Right renal cortex interstitium (tissue), 3 donors: Measurements from ENCODE around the gene LILRB2. TPM values are rescaled to one million over a fixed set of nuclear protein-coding genes. Genes with fewer than 3 reads are reported as not detected.
"Not testable (repeated sequence)": the region's sequence is repeated elsewhere in the genome, so short reads cannot be mapped to it uniquely, and the experiment has no call there.

Source experiments
- DNase-seq, 3 donors: peaks; one replicate each; pipeline ENCODE4 v3.0.0-alpha.2; 2013; ENCODE audit warnings: low read depth in 3 of 3, low spot score in 2 of 3
- polyA plus RNA-seq, 3 donors: library from polyadenylated mRNA; unstranded; fragments of 120-200 nt; gene quantifications; one replicate each; pipeline ENCODE4 v1.2.1, GENCODE V29; 2013; ENCODE audit not compliant: insufficient read length in 3 of 3

LILRB2 gene
- polyA plus RNA-seq, 3 donors, result 0.85 to 1.2 (median 1.1) TPM

DNA sequence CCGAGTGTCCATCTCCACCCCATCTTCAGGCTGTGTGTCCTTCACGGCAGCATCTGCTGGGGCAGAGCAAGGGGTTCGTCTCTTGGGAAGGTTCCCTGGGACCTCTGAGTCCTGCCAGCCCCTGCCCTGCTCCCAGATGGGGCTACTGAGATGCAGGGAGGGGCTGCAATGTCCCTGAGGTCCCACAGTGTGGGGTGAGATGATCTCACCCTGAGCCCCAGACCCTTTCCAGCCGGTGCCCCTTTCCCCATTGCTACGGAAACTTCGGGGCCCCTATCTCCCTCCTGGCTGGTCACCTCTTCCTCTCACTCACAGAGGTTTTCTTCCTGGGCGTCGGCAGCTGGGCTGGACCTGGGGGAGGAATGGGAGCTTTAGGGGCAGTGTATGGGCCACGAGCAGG lies 5.0 kb downstream of the LILRB2 start:
- DNase-seq, result no peak

DNA sequence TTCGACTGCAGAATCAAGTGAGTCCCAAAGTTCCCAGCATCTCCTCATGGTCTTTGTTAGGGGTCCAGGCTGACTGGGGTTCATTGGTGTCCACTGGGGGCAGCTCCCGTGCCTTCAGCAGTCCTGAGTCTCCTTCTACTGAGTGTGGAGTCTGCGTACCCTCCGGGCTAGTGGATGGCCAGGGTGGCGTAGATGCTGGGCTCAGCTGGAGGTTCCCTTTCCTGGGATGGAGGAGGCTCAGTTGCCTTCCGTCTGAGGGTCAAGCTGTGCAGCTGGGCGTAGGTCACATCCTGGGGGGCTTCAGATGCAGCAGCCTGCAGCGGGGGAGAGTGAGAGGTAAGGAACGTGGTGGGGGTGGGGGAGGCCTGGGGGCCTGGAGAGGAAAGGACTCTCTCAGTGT lies 6.4 kb downstream of the LILRB2 start:
- not testable (repeated sequence) for DNase-seq

DNA sequence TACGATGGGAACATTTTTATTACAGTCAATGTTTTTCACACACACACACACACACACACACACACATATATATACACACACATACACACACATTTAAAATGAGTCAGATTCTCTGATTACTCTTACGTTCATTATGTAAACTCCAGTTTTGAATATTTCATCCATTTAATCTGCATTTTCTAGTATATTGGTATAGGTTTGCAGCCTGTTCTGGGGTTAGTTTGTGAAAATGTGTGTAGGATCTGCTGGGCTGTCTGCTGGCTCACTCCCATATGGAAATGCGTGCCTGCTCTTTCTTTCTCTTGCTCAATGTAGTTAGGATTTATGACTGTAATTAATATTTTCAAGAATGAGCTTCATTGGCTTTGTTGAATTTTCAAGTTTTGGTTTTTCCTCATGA lies 7.1 kb downstream of the LILRB2 start:
- DNase-seq, result no peak

DNA sequence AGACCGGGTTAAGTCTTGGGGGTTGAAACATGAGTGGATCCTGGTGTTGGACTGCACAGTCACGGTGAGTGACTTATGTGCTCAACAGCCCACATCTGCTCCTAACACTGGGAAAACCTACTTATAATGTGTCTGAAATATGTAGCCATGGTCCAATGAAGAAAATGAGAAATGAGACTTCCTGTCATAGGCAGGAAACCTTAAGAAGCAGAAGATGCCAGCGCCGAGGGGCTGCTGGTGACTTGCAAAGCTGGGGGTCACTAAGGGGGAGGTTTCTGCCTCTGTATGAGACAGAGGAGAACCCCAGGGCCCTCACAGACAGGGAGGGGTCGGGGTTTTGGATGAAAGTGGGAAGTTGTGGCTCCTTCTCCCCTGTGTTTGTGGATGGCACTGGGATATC lies 8.7 kb downstream of the LILRB2 start:
- not testable (repeated sequence) for DNase-seq

DNA sequence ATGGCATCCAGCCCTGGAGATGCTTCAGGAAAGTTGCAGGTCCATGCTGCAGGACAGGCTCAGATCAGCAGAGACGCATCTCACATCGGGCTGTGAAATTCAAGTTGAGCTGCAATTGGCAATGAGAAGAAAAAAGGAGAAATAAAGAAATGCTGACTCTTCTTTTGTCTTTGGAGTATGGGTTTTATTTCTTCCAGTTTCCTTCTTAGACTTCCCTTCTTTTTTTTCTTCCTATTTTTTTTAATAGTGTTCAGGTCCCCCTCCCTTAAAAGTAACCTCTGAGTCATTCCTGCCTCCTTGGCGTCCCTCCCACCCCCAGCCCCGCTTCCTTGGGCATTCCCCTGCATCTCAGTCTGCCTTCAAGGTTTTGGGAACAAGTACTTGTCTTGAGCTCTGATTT lies 9.3 kb downstream of the LILRB2 start:
- not testable (repeated sequence) for DNase-seq

DNA sequence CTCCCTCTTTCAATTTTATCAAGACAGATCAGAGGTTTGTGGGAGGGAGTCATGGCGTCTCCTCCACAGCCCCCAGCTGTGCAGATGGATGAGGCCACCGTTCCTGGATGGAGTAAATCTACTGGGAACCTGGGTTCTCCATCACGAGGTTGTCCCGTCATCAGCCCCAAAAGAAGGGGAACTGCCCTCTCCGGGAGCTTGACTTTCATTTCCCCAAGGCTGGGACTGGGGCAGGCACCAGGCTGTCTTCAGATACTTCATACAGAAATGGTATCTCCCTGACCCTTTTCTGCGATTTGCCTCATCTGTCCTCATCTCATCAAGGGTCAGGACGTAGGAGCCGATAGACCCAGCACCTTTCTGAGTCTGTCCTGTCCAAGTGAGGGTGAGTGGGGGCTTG lies 9.8 kb downstream of the LILRB2 start:
- no peak for DNase-seq

DNA sequence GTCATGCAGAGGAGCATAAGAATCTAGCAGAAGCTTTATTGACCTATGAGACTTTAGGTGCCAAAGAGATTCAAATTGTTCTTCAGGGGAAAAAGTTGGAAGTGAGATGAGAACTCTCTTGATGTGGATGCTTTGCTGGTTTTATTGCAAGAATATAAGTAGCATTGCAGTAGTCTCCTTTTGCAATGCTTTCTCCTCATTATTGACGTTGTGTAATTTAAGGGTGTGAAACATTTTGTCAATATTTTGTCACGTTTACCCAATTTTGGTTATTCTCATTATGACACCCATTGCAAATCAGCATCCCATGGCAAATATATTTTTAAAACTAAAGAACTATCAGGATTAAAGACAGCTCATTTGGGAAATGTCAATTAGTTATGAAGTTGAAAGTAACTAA lies 12.0 kb downstream of the LILRB2 start:
- no peak for DNase-seq

DNA sequence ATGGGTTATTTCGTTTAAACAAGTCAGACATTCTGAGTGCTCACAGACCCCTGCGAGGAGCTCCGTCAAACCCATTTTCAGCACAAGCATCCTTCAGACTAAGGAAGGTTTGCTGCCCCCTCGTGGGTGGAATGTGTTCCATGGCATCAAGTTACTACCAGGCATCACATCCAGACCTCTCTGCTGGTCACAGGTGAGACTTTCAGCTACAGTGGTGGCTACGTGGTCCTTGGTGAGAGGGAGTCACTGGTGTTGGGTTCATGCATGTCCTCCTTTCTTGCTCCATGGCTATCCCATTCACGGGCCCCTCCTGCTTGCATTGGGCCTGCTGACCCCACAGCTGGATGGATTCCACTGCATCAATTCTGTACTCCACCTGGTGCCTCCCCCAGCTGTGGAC lies 14.8 kb downstream of the LILRB2 start:
- peak; percentile 54 to 81 (median 81) for DNase-seq

DNA sequence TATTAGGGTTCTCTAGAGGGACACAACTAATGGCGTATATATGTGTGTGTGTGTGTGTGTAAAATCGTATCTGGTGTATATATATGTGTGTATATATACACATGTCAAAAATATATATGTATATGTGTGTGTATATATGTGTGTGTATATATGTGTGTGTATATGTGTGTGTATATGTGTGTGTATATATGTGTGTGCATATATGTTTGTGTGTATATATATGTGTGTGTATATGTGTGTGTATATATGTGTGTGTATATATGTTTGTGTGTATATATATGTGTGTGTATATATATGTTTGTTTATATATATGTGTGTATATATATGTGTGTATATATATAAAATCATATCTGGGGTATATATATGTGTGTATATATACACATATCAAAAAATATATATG lies 18.4 kb downstream of the LILRB2 start:
- no peak for DNase-seq

DNA sequence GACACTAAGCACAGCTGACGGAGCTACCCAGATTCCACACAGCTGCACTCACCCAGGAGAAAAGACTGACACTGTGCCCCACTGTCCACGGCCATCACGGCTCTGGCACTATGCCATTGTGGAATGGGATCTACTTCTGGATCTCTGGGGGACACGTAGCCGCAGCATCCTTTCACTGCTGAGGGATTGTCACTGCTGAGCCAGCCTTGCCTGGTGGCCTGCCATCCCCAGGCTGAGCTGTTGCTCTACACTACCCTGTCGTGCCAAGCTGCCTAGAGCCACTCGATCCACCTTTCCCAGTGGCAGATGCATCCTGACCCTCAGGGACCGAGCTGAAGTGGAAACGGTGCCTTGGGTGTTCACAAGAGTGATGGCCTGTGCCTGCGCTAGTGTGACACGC lies 18.8 kb downstream of the LILRB2 start:
- DNase-seq, result no peak

DNA sequence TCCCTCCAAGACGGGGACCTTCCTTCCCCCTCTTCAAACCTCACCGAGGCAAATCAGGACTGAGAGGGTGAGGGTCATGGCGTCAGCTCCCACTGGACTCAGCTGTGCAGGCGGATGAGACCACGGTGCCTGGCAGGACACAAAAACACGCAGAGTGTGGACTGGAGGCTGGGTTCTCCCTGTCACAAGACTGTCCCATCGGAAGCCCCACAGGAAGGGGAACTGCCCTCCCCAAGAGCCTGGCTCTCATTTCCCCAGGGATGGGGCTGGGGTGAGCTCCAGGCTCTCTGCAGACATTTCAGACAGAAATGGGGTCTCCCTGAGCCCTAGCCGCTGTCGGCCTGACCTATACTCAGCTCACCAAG lies 23.8 kb downstream of the LILRB2 start, which contains the start of gene LILRB5:
LILRB5 (minus strand) TSS at position 158 of the 365 bp plus-strand sequence; CDS start at position 78, 80 bp downstream.
- DNase-seq, result no peak

DNA sequence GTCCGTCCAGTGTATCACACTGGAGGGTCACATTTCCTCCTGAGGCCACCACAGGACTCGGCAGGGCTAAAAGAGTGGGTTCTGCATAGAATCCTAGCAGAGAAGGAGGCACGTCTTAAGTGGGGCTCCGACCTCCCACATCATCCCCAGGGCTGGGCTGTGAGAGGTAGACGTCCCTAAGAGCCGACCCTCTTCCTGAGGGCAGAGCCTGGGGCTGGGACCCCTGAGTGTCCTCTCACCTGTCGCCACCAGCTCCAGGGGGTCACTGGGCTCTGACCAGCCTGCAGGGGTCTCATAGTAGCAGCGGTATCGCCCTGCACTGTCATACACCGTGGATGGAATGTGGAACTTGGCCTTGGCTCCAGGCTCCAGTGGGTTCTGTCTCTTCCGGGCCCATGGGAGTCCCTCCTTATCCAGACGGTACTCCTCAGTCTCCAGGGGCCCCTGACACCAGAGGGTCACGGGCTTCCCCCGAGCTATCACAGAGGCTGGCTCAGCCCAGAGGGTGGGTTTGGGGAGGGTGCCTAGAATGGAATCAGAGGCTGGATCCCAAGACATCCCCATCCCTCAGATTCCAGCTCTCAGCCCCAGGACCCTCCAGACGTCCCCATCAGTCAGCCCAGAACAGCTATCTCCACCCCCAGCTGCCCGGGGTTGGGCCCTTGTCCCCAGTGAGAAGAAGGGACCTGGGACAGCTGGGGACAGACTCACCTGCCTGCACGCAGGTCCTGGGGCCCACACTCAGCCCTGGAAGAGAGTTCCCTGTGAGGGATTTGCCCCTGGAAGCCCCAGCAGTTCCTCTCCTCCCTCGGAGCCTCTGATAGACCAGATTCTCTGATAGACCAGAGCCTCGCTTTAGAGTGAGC lies 24.4 kb downstream of the LILRB2 start:
- DNase-seq, result no peak

DNA sequence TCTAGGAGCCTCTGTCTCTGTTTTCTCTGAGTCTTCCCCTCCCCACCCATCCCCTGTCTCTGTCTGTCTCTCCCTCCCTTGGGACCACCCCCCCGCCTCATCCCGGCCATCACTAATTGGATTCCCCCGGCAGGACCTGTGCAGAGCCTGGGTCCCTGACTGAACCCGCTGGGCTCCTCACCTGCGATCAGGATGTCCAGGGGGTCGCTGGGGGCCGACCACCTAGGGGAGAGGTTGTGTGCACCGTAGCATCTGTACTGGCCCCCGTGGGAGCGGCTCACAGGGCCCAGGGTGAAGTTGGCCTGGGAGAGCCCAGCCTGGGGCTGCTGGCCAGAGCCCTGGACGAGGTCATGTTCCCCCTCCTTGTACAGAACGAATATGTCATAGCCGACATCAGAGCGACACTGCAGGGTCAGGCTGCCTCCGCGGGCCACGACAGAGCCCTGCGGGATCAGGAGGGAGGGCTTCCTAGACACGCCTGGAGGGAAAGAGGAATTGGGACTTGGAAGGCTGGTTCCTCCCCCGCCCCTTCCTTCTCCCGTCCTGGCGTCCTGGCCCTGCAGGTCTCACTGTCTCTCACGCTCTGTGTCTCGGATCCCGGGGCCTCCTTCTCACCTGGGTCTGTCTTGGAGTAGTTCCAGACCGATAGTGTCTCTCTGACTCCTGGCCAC lies 25.7 kb downstream of the LILRB2 start:
- no peak for DNase-seq

DNA sequence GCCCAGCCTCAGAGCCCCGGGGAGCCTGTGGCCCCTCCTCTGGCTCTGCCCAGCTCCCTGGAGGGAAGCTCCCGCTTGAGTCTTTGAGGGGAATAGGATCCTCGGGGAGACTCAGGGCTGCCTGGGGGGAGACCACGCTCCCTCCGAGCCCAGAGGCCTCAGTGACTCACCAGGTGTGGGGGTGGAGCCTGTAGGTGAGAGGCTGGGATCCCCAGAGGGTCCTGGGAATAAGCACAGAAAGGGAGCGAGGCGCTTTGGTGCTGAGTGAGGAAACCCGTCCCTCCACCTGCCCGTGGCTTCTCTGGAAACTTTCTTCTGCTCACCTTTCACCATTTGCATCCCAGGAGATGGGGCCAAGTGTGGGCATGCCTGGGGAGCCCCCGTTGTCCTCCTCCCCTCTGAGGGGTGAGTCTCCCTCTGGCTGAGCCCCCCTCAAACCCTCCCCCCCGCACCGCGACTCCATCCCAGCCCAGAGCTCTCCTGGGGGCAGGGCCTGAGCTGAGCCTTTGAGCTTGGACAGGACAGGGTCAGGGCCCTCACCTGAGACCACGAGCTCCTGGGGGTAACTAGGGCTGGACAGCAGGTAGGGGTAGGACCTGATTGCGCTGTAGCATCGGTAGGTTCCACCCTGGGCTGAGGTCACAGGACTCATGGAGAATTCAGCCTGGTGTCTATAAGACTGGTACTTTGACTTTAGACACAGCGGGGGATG lies 26.6 kb downstream of the LILRB2 start:
- no peak for DNase-seq

DNA sequence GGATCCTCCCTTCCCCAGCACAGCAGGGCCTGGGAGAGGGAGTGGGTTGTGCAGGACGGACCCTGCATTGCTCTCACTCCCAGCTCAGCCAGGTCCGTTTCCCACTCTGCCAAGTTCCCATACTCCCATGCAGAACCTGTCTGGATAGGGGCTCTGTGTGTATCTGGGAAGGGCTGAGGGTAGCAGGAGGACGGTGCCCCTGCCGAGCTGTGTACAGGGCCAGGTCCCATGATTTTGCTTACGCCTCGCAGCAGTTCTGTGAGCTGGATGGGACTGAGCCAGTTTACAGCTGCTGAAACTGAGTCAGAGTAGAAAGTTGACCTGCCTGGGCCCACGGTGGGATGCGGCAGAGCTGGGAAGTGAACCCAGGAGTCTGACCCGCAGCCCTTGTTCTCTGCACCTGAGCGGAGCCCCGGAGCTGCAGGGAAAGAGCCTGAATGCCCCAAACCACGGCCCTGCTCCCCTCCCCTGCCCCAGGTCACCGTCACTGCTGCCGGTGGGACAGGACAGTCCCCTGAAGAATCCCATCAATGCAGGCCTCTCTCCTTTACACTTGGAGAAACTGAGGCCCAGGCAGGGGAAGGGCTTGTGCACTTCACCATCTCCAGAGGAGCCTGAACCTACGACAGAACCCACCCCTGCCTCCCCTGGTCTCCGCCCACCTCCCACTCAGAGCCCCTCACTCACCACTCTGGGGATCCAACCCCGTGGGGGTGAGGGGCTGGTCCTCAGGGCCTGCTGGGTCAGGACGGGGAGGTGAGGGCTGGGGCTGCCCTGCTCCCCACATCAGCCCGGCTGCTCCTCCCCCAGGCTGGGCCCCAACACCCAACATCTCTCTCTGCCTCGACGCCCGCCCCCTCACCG lies 27.3 kb downstream of the LILRB2 start:
- DNase-seq, result no peak

DNA sequence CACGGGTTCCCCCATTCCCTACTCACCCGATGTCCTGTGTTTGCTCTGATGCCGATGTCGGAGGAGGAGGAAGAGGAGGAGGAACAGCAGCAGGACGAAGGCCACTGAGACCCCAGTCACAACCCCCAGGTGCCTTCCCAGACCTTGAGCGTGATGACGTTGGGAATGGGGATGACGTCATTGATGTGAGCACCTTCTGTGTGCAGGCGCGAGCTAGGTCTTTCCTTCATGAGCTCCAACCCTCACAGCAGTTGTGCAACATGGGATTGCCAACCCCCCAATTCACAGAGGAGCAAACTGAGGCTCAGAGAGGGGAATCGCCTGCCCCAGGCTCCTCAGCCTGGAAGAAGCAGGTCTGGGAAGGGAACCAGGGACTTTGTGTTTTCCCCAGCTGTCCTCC lies 28.1 kb downstream of the LILRB2 start:
- DNase-seq, result no peak

DNA sequence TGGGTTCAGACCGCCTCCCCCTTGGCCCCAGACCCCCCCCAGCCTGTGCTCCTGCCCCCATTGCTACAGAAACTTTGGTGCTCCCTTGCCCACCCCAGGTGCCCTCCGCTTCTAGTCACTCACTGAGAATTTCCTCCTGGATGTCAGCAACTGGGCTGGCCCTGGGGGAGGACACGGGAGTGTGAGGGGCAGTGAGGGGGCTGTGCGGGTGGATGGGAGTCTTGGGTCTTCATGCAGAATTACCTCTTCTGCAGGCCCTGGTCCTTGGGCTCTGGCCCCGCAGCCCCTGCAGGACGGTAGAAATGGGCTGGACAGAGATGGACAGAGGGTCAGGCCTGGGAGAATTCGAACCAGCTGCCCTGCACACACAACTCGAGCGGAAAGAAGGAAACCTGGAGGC lies 28.7 kb downstream of the LILRB2 start:
- no peak for DNase-seq

DNA sequence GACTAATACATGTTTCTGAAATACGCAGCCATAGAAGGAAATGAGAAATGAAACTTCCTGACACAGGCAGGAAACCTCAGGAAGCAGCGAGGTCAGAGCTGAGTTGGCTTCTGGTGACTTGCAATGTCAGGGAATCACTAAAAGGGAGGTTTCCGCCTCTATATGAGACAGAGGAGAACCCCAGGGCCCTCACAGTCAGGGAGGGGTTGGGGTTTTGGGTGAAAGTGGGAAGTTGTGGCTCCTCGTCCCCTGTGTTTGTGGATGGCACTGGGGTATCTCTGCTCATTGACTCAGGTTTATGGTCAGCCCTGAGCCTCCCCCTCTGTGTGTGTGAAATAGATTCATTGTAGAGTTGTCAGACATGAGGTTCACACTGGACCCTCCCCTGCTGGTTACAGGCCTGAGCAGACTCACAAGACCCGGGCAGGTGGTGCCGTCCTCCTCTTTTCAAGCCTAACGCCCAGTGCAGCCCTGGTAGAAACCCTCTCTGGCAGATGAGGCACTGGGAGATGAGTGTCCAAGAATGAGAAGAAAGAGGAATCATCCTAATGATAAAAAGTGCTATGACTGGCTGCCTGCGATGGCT lies 32.8 kb downstream of the LILRB2 start:
- DNase-seq, result no peak

DNA sequence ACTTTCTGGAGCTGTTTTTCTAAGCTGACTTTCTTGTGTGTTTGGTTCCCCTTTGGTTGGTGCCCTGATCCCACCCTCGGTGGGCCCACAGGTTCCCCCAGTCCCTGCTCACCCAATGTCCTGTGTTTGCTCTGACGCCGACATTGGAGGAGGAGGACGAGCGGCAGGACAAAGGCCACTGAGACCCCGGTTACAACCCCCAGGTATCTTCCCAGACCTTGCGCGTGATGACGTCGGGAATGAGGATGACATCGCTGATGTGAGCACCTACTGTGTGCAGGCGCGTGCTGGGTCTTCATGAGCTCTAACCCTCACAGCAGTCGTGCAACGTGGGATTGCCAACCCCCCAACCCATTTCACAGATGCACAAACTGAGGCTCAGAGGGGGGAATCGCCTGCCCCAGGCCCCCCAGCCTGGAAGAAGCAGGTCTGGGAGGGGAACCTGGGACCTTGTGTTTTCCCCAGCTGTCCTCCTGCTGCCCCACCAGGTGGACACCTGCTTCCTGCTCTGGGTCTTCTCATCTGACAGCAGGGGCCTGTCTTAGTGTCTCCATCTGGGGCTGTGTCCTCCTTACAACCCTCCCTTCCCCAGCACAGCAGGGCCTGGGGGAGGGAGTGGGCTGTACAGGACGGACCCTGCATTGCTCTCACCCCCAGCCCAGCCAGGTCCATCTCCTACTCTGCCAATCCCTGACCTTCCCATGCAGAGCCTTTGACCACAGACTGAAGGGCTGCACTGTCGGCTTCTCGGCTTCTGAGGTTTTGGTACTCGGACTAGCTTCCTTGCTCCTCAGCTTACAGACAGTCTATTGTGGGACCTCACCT lies 33.6 kb downstream of the LILRB2 start:
- DNase-seq, result no peak
